Measurements from ENCODE around the gene AGAP1.
"Not testable (repeated sequence)": the region's sequence is repeated elsewhere in the genome, so short reads cannot be mapped to it uniquely, and the experiment has no call there.

The AGAP1 gene

DNA sequence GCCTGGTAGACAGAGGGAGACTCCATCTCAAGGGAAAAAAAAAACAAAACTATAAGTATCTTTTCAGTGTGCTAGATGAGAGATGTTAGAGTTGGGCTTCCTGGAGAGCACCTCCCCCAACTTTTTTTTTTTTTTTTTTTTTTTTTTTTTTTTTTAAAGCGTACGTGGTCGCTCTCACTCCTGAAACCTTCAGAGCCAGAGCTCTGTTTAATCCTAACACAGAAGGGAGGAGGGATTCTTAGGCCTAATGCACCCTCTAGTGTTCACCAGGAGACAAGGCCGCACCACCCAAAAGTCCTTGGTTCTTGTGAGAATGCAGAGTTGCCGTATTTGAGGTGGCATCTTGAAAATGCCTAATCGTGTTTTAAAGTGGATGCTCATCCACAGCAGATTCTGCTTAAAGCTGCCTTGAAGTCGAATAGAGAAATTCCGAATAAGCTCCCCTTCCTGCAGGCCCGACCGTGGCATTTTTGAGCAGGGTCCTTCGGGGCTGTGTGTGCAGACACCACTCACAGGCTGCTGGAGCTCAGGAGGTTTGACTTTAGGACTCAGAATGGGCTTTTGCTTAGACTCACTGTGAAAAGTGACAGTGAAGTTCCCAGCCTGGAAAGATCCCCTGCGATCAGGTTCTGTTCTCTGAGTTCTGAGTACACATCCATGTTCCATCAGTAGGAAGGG is 252.6 kb downstream of the AGAP1 start:
- peak; percentile 52 for DNase-seq

DNA sequence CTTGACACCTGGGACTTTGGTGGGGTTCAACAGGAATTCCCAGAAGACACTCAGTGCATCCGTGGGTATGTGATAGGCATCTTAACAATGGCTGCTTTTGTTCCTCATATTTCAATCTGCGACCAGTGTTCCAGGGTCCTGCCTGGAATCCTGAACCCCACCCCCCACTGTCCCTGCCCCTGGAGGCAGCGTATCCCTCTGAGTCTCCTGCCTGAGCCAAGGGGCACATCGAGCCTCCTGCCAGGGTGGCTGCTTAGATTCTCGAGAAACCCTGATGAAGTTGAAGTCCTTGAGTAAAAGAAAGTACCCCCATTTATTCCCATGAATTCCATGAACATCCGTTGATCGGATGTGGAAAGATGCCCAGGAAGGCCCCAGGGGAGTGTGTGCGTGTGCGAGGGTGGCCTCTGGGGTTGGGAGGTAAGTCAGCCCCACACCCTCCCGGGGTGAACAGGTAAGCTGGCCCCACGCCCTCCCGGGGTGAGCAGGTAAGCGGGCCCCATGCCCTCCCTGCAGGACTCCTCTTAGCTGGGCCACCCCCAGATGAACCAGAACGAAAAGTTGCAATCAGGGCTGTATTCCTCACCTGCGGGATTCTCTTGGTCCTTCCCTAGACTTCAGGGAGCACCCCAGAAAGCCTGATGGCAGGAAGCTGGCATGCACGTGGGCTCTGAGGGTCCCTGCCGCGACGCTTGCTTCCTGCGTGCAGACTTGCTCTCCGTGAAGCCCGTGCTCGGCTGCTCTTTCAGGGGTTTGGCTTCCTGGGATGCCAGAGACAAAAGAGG is 253.3 kb downstream of the AGAP1 start:
- DNase-seq = no peak

DNA sequence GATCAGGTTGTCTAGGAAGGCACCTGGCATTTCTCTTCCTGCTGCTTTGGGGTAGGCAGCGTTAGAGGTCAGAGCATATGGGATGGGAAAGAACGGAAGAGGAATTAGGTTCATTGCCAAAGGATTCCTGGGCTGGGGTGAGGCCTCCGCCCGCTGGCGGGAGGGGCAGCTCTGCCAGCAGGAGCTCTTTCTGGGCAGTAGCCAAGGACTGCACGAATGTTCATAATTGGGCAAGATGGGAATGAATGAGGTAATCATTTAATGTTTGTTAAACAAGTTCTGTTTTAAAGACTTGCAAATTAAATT is 253.9 kb downstream of the AGAP1 start:
- peak; percentile 55 for DNase-seq

DNA sequence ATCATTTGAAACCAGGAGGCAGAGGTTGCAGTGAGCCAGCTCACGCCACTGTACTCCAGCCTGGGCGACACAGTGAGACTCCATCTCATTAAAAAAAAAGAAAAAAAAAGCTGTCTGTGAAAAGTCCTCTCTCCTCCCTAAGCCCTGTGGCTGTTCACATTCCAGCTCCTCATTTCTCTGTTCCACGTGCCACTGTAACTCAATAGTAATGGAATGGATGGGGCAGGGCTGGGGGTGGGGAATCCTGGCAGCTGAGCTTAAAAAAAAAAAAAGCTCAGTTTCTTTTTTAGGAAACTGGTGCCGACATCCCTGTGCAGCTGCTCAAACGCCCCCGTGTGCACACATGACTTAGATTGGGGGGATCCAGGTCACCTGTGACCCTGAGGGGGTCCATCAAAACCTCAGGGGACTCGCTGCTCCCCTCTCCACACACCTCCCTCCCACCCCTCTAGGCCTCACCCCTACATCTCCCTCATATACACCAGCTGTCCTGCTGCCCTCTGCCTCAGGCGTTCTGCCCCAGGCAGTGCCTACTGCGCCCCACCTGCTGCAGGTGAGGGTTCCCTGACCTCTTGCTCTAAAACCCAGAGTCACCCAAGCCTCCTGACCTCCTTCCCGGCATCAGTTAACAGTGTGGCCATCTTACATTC is 255.4 kb downstream of the AGAP1 start:
- DNase-seq = no peak

DNA sequence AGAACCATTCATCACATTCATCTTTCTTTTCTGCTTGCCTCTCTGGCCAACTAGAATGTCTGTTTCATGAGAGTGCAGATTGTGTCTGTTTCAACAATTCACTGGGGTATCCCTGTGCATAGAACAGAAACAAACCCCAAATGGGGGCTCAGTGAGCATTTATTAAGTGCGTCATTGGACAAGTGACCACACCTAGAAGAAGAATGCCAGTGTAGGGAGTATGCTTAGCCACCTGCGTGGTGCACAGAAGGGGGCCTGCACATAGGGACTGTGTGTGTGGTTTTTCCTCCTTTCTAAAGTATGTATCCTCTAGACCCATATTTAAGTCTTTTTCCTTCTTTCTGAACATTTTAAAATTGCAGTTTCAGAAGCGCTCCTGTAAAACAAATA is 255.9 kb downstream of the AGAP1 start:
- DNase-seq = no peak

- DNase-seq = no peak
These were observed 259.0 kb downstream of the AGAP1 start for GRCh38 chr2:235752846-235753245.

DNA sequence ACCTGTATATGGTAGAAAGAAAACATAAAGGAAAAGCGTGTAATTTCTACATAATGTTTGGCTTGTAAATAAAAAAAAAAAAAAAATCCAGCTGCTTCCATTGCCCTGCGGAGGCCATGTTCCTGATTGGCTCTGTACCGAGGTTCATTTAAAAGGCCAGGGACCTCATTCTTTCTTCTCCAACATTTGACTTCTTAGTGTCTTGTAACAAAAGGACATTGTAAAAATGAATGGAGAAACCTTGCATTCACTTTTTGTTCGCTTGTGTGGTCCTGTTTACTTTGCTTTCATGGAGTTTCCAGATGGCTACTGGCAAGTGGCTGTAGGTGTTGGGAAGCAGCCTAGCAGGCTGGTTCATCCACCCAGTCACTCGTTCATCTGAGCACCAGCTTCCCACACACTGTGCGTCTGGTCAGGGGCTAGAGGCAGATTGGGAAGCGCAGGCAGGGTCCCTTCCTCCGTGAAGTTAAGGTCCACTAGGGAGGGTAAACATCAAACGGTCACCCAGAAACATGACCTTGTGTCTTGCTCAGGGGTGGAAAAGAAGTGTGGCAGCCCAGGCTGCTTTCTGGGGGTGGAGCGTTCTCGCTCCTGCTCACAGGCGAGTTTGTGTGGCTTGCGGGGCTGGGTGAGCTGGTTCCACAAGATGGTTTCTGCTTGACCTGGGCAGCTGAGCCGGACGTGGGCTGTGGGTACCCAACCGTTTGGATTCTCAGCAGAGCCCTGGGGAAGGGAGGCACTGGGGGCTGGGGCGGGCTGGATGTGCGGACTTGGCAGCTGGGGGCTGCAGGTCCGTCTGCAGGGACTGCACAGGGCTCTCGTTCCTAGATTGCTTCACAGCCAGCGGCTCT is 260.7 kb downstream of the AGAP1 start:
- DNase-seq = no peak

GRCh38 chr2:235756491-235756890 is 262.6 kb downstream of the AGAP1 start:
- no peak for DNase-seq

- DNase-seq = no peak
These were observed 263.4 kb downstream of the AGAP1 start for GRCh38 chr2:235757212-235757611.

GRCh38 chr2:235757640-235758039 is 263.8 kb downstream of the AGAP1 start:
- no peak for DNase-seq

DNA sequence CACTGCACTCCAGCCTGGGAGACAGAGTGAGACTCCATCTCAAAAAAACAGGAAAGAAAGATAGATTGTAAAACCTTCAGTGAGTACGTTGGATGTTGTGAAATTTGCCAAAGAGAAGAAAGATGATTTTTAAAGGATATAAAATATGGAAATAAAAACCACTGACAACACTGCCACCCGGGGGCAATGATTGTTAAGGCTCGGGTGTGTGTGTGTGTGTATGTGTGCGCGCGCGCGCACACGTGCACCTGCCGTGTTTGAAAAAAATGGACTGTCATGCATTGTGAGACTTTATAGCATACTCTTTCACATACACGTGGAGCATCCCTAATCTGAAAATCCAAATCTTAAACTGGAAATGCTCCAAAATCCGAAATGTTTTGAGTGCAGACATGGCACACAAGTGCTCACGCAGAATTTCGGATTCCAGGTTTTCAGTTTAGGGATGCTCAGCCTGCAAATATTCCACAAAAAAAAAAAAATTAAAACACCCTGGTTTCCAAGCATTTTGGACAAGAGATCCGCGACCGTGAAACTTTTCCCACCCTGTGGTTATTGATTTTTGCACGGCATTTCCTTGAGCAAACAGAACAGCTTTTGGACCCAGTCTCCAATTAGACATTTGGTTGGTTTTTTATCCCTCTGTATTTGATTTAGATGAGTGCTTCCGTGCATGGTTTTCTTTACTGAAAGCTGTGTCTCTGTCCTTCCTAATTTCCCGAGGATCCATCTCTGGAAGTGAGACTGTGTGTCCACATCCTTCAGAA is 269.2 kb downstream of the AGAP1 start:
- no peak for DNase-seq

DNA sequence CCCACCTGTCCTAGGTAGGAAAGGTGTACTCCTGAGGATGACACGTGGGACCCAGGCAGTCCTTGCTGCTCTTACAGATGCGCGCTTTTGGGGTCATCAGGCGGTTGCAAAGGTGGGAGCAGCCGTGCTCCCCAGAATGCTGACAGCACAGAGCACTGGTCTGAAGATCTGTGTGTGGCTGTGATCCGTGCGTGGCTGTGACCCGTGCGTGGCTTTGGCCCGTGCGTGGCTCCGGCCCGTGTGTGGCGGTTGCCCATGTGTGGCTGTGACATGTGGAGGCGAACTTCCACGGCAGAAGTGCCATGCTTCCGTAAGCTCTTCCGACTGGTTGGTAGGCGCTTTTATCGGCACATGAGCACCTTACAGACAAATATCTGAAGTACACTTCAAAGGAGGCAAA is 270.0 kb downstream of the AGAP1 start:
- no peak for DNase-seq

DNA sequence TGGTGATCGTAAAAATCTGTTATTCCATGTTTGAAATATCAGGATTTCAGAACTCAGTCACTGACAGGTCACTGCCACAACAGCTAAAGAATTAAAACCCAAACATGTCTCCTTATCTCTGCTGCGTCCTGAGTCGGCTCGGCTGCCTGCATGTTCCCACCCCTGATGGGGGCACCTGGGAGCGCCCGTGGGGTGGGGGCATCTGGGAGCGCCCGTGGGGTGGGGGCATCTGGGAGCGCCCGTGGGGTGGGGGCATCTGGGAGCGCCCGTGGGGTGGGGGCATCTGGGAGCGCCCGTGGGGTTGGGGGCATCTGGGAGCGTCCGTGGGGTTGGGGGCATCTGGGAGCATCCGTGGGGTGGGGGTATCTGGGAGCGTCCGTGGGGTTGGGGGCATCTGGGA is 270.6 kb downstream of the AGAP1 start:
- DNase-seq = not testable (repeated sequence)

GRCh38 chr2:235765181-235765820 is 271.5 kb downstream of the AGAP1 start:
- DNase-seq = peak; percentile 94

- peak; percentile 69 for DNase-seq
These were observed 272.4 kb downstream of the AGAP1 start for GRCh38 chr2:235766278-235766677.

GRCh38 chr2:235768606-235769005 is 274.8 kb downstream of the AGAP1 start:
- DNase-seq = no peak

DNA sequence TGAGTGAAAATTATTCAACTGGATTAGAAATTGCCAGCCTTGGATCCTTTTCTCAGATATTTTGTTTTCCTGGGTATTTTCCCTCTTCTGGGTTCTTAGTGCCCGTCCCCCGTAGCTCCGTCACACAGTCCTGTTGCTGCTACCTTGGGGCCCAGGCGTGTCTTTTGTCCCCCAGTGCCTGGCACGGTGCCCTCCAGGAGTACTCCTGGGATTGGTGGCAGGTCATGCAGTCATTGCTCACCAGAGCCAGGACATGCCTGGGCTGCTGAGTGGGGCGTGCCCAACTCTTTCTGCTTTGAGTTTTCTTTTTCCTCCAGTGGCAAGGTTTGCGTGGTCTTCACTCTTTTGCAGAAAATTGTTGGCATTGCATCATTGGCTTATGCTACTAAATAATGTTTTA is 275.2 kb downstream of the AGAP1 start:
- no peak for DNase-seq

DNA sequence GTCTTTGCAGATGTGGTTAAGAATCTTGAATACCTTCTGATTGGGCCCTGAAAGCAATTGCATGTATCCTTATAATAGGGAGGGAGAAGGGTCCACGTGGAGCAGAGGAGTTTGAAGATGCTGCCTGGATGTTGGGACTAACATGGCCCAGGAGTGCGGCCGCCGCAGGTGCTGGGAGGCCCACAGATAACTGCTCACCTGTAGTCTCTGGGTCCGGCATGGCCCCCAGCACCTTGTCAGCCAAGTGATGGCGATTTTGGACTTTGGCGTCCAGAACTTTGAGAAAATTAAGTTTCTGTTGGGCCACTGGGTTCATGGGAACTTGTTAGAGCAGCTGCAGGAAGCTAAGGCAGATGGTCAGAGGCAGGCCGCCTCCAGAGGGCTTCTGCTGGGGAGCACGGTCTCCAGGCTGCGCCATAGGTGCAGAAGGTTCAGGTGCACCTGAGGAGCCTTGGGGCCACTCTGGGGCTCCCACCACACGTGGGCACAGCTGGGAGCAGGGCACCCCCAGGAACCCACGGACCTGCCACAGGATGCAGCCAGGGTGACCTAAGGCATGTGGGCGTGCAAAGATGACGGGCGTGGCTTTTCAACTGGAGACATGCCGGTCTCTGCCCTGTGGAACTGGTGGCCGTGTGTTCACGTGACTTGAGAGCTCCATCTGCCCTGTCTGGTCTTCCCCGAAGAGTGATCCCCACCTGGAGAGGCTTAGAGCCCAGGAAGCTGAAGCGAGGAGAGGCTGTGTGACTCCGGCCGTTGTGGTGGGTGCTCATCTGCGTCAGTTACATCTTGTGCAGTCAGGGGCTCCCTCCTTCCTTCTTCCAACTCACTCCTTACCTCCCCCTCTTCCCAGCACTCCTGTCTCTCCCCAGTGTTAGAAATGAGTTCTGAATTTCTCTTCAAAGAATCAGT is 277.3 kb downstream of the AGAP1 start:
- no peak for DNase-seq

GRCh38 chr2:235773188-235773928 is 279.5 kb downstream of the AGAP1 start:
- DNase-seq = peak; percentile 31

All from NCI-H226 (cell line).